GM21737 (cell line): Measurements from ENCODE around the gene RBM38.

Experiments used
- ATAC-seq: cut with Tn5 transposase; IDR thresholded peaks from one replicate; pipeline ENCODE4 v1.9.1; 2021; ENCODE audit warnings: mild to moderate bottlenecking, moderate library complexity; ENCODE audit not compliant: unreplicated experiment

Gene RBM38

DNA sequence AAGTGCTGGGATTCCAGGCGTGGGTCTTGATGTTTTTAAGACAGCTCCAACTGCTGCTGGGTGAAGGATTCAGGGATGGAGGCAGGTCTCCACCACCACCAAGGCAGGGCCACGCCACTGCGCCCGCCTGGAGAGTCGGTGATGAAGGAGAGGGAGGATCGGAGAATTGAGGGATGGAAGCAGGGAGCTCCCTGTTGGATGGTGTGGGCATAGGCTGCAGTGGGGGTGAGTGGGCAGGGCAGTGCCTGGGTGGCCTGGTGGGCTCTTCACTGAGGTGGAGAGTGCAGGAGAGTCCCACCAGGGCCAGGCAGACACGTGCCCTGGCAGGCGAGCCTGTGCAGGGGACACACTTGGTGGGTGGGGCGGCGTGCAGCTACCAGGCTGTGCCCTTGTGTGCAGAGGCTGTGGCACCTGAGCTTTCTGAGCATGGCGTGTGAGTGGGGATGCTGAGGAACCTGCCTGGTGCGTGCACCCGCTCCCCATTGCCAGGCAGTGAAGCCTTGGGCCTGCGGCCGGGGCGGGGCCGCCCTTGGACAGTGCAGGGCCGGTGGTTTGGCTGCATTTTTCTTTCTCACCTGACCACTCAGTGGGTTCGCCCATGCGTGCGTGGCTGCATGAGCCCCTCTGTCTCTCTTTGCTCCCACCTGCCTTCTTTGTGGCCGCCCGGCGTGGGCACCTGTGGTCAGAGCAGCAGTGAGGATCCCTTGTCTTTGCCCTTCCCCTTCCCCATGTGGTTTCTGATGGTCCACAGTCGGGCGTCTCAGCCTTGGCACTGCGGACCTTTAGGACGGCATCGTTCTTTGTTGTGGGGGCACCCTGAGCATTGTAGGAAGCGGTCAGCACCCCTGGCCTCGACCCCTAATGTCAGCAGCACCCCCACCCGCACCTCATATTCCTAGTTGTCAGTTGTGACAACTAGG, 11.3 kb downstream of the RBM38 start:
- ATAC-seq: no peak

DNA sequence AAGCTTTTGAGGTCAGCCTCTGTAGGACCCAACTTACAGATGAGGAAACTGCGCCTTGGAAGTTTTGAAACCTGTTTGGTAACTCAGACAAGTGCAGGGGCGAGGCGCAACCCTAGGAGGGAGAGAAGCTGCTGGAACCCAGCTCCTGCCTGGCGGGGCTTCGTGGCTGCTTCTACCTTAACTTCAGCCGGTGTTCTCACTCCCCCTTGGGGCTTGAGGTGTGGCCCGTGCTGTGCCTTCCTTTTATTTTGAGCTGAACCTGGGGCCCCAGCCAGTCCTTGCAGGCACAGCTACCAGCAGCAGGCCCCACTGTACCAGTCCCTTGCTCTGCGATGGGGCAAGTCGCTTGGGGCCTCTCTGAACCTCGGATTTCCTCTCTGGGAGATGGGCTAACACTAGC, 12.0 kb downstream of the RBM38 start:
- ATAC-seq: no peak

GRCh38 chr20:57404006-57404405, 12.8 kb downstream of the RBM38 start:
- ATAC-seq: no peak

DNA sequence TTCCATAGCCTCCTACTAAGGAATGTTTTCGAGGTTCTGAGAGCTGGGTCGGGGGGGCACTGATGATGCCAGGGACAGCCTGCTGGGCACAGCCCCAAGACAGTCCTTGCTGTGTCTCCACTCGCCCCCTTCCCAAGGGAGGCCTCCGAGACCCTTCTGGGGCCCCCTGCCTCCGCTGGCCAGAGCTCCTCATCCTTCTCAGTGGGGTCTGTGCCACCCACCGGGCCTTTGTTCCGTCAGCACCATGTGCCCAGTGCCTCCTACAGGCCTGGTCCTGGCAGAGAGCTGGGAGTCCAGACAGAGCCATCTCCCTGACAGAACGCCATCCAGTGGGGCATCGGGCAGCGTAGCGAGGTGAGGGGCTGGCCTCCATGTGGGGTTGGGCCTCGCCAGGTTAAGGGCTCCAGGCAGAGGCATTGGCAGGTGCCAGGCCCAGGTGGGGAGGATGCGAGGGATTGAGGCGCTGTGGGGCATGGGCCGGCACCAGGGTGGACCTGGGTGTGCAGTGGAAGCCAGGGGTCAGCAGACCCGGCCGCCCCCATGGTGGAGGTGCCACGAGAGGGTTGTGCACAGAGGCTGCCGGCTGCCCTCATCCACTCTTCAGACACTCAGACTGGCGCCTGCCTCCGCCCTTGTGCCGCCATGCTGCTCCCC, 13.3 kb downstream of the RBM38 start:
- no peak for ATAC-seq

DNA sequence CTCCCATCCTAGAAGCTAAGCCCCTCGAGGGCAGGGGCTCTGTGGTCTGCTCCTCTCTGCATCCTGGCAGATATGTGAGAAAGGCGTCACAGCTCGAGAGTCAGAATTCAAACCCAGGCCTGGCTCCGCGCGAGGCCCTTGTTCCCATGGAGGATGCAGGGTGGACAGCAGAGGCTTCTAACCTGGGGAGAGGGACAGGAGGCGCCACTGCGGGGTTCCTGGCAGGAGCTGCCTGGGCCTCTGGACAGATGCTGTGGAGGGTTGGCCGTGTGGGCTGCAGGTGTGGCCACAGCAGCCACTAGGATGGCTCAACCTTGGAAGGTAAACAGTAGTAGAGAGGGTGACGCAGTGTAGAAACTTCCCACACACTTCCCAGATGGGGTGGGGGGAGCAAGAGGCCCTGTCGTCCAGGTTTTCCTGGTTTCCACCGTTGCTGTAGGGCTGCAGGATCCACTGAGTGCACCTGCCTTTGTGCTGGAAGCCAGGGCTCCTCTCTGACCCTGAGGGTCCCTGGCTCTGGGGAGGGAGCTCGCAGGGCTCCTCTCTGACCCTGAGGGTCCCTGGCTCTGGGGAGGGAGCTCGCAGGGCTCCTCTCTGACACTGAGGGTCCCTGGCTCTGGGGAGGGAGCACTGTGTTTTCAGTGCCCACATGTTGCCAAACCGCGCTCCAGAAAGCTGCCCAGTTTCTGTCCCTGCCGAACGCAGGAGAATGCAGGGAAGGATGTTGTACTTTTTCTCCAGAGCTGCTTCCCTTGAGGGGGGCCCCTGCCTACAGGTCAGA, 14.2 kb downstream of the RBM38 start:
- ATAC-seq: no peak

DNA sequence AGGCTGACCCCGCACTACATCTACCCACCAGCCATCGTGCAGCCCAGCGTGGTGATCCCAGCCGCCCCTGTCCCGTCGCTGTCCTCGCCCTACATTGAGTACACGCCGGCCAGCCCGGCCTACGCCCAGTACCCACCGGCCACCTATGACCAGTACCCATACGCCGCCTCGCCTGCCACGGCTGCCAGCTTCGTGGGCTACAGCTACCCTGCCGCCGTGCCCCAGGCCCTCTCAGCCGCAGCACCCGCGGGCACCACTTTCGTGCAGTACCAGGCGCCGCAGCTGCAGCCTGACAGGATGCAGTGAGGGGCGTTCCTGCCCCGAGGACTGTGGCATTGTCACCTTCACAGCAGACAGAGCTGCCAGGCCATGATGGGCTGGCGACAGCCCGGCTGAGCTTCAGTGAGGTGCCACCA, 16.4 kb downstream of the RBM38 start:
- no peak for ATAC-seq

DNA sequence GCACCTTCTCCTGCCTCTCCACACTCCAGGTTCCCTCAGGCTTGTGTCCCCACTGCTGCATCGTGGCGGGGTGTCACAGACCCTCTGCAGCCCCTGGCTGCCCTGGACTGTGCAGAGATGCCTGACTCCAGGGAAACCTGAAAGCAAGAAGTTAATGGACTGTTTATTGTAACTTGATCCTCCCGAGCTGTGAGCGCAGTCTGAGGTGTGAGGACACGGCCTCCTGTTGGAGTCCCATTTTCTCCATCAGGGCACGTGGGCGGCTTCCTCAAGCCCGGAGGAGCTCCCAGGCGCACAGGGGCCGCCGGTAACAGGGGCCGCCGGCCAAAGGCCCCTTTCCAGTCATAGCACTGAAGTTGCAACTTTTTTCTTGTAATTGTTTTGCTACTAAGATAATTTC, 16.9 kb downstream of the RBM38 start:
- no peak for ATAC-seq

GRCh38 chr20:57408536-57409233, 17.5 kb downstream of the RBM38 start:
- ATAC-seq: no peak

- ATAC-seq: no peak
Measured at GRCh38 chr20:57409316-57409671, 18.1 kb downstream of the RBM38 start.

- ATAC-seq: no peak
Measured at GRCh38 chr20:57409672-57410397, 18.6 kb downstream of the RBM38 start.

DNA sequence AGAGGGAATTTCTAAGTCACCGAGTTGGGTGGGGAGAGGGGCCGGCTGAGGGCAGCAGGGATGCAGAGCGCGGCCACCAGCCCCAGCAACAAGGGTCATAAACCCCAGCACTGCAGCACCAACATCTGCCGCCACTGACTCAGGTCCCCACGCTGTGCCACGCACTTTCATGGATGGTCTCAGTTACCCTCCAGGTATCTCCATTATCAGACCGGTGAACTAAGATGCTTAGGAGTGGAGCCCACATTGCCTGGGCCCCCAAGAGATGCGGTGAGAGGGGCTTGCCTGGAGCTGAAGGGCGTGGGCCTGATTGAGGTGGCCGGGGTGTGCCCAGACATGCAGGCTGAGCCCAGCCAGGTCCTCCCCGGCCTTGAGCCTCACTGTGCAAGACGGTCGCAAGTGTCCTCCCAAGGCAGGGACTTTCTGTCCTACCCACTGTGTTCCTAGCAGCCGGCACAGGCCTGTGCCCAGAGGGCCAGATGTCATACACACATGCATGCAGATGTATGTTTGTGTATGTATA, 19.3 kb downstream of the RBM38 start:
- ATAC-seq: no peak

GRCh38 chr20:57410924-57411323, 19.7 kb downstream of the RBM38 start:
- no peak for ATAC-seq

GRCh38 chr20:57411406-57412283, 20.4 kb downstream of the RBM38 start:
- no peak for ATAC-seq

GRCh38 chr20:57412347-57413029, 21.3 kb downstream of the RBM38 start:
- ATAC-seq: no peak

- ATAC-seq: no peak
Measured at GRCh38 chr20:57413986-57414385, 22.8 kb downstream of the RBM38 start.

DNA sequence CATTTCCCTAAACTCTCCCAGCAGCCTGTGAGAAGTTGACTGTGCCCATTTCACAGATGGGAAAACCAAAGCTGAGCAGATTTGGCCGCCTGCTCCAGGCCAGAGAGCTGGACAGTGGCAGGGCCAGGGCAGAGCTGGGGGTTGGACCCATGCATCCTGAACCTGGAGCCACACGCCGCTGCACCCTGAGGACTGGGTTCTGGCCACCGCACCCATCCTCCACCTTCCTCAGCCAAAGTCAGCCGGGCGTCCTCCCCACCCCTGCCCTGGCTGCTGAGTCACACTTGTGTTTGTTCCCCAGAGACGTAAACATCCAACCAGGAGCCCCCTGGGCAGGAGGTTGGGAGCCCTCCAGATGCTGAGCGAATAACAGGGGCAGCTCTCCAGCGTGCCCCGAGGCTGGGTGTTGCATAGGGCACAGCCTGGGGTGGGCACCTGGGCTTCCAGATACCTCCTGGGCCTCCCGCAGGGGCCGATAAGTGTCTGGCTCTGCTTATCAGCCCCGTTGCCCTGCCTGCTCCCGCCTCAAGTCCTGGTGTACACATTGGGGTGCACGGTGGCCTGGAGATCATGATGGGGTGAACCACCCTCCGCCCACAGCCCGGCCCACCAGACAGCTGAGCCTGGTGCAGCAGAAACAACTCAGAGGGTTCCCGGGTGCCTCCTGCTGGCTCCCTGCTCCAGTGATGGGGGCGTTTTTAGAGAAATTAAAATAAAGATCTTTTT, 23.8 kb downstream of the RBM38 start:
- no peak for ATAC-seq

- ATAC-seq: no peak
Measured at GRCh38 chr20:57415771-57416170, 24.6 kb downstream of the RBM38 start.
